Loucy (cell line): ENCODE results near the gene ARL8B.

ENCODE experiments used
- H2AFZ ChIP-seq: fragments of 200-600 bp; sonication (generic); 2 replicates; pipeline ENCODE4 v1.6.0; 2016; ENCODE audit warnings: antibody characterized with exemption, mild to moderate bottlenecking, low read length, moderate library complexity
- H3F3A ChIP-seq: fragments of 200-600 bp; 2 replicates; pipeline ENCODE4 v1.6.0; 2016; ENCODE audit warnings: antibody characterized with exemption, low read depth, mild to moderate bottlenecking
- H3K27me3 ChIP-seq: fragments of 200-600 bp; sonication (generic); 2 replicates; pipeline ENCODE4 v1.6.1; 2014; ENCODE audit warnings: low read length, mild to moderate bottlenecking; ENCODE audit not compliant: insufficient read depth, poor library complexity, severe bottlenecking
- H3K36me3 ChIP-seq: fragments of 200-600 bp; sonication (generic); 2 replicates; pipeline ENCODE4 v1.6.1; 2016; ENCODE audit warnings: low read length; ENCODE audit not compliant: insufficient read depth
- H3K4me1 ChIP-seq: fragments of 200-600 bp; sonication (generic); 2 replicates; pipeline ENCODE4 v1.5.1; 2014; ENCODE audit warnings: low read length, mild to moderate bottlenecking; ENCODE audit not compliant: insufficient read depth, poor library complexity, severe bottlenecking
- H3K4me2 ChIP-seq: fragments of 200-600 bp; sonication (generic); 2 replicates; pipeline ENCODE4 v1.6.0; 2014; ENCODE audit warnings: antibody characterized with exemption, low read length, low read depth, mild to moderate bottlenecking; ENCODE audit not compliant: poor library complexity, severe bottlenecking
- H3K4me3 ChIP-seq: fragments of 200-600 bp; sonication (generic); 2 replicates; pipeline ENCODE4 v1.5.1; 2014; ENCODE audit warnings: low read length, mild to moderate bottlenecking, mixed read lengths; ENCODE audit not compliant: poor library complexity, severe bottlenecking
- H3K79me2 ChIP-seq: fragments of 200-600 bp; sonication (generic); 2 replicates; pipeline ENCODE4 v1.6.1; 2014; ENCODE audit warnings: low read length; ENCODE audit not compliant: insufficient read depth
- H3K9ac ChIP-seq: fragments of 200-600 bp; sonication (generic); 2 replicates; pipeline ENCODE4 v1.6.0; 2014; ENCODE audit warnings: mild to moderate bottlenecking, low read depth, low read length, moderate library complexity; ENCODE audit not compliant: poor library complexity, severe bottlenecking
- H3K9me2 ChIP-seq: fragments of 200-600 bp; sonication (generic); replicated peaks from 2 replicates; pipeline ENCODE4 v1.6.1; 2016; ENCODE audit warnings: low read depth, low read length, mixed read lengths
- H3K9me3 ChIP-seq: fragments of 200-600 bp; sonication (generic); 2 replicates; pipeline ENCODE4 v1.6.1; 2014; ENCODE audit warnings: mild to moderate bottlenecking, antibody characterized with exemption, low read length, low read depth; ENCODE audit not compliant: insufficient read depth
- H4K20me1 ChIP-seq: fragments of 200-600 bp; sonication (generic); 2 replicates; pipeline ENCODE4 v1.6.0; 2014; ENCODE audit warnings: antibody characterized with exemption, low read length, mild to moderate bottlenecking; ENCODE audit not compliant: insufficient read depth, poor library complexity, severe bottlenecking
- EZH2phosphoT487 ChIP-seq: fragments of 200-600 bp; IDR thresholded peaks from 2 replicates; pipeline ENCODE4 v1.6.1; 2018; ENCODE audit warnings: antibody characterized with exemption, mild to moderate bottlenecking, moderate library complexity, borderline replicate concordance
- TF ChIP-seq, protein P1 (sequence below): fragments of 200-600 bp; sonication (generic); conservative IDR thresholded peaks from 2 replicates; pipeline ENCODE4 v1.5.1; 2014; ENCODE audit warnings: mild to moderate bottlenecking, antibody characterized with exemption, low read length

ARL8B gene

DNA sequence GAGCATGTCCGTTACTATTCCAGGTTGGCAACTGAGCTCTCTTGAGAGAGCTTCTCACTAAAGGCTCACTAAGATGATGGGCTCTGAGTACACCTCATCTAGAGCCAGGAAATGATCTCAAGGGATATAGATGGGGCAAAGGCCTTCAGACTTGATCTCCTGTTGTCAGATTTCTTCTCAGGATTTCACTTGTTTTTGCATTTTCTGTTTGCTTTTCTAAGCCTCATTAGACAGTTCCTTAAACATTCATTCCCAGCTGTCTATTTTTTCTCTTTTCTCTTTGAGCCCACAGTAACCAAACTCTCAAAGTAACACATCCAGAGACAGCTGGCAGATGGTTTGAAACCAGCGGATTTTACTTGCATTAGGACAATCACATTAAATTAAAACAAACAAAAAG lies 28.4 kb upstream of the ARL8B start:
- no peak overlapping the region for H3K4me2 ChIP-seq
- H2AFZ ChIP-seq, result no peak overlapping the region
- no peaks in the 10 kb centered on the region for H3K9me3 ChIP-seq
- TF ChIP-seq, protein P1, sequence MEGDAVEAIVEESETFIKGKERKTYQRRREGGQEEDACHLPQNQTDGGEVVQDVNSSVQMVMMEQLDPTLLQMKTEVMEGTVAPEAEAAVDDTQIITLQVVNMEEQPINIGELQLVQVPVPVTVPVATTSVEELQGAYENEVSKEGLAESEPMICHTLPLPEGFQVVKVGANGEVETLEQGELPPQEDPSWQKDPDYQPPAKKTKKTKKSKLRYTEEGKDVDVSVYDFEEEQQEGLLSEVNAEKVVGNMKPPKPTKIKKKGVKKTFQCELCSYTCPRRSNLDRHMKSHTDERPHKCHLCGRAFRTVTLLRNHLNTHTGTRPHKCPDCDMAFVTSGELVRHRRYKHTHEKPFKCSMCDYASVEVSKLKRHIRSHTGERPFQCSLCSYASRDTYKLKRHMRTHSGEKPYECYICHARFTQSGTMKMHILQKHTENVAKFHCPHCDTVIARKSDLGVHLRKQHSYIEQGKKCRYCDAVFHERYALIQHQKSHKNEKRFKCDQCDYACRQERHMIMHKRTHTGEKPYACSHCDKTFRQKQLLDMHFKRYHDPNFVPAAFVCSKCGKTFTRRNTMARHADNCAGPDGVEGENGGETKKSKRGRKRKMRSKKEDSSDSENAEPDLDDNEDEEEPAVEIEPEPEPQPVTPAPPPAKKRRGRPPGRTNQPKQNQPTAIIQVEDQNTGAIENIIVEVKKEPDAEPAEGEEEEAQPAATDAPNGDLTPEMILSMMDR, result no peak
- TF ChIP-seq EZH2phosphoT487, result no peak
- no peaks in the 10 kb centered on the region for H3K36me3 ChIP-seq
- no peaks in the 10 kb centered on the region for H4K20me1 ChIP-seq
- no peaks in the 10 kb centered on the region for H3K9me2 ChIP-seq
- H3K9ac ChIP-seq, result no peak overlapping the region
- no peaks in the 10 kb centered on the region for H3K79me2 ChIP-seq
- H3K4me1 ChIP-seq, result no peaks in the 10 kb centered on the region
- no peaks in the 10 kb centered on the region for H3F3A ChIP-seq
- no peak overlapping the region for H3K4me3 ChIP-seq
- no peaks in the 10 kb centered on the region for H3K27me3 ChIP-seq

DNA sequence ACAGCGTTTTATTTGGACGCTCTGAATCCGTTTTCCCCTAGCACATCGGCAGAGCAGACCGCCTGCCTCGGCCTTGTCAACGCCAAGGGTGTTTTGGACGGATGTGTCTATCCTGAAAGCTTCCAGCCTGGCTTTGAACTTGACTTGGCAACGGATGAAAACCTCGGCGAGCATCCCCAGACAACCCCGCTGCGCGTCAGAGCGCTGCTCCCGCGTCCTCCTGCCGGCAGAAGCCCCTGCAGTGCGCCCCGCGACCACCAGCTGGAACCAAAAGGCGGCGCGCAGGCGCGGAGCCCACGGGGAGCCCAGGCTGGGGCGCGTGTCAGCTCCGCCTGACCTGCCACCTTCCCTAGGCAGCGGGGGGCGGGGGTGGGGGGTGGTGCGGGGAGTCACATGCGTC lies 26.2 kb upstream of the ARL8B start:
- Histone ChIP-seq H3K36me3 (no peaks in the 10 kb centered on the region), H3K9me2 (no peaks in the 10 kb centered on the region), H2AFZ (no peak overlapping the region), H4K20me1 (no peaks in the 10 kb centered on the region), H3K27me3 (no peaks in the 10 kb centered on the region), H3F3A (no peaks in the 10 kb centered on the region), H3K9ac (no peak overlapping the region), H3K4me1 (no peaks in the 10 kb centered on the region), H3K9me3 (no peaks in the 10 kb centered on the region), H3K4me2 (no peak overlapping the region), H3K79me2 (no peaks in the 10 kb centered on the region), H3K4me3 (no peak overlapping the region)
- TF ChIP-seq, protein P1, result no peak
- no peak for TF ChIP-seq EZH2phosphoT487

DNA sequence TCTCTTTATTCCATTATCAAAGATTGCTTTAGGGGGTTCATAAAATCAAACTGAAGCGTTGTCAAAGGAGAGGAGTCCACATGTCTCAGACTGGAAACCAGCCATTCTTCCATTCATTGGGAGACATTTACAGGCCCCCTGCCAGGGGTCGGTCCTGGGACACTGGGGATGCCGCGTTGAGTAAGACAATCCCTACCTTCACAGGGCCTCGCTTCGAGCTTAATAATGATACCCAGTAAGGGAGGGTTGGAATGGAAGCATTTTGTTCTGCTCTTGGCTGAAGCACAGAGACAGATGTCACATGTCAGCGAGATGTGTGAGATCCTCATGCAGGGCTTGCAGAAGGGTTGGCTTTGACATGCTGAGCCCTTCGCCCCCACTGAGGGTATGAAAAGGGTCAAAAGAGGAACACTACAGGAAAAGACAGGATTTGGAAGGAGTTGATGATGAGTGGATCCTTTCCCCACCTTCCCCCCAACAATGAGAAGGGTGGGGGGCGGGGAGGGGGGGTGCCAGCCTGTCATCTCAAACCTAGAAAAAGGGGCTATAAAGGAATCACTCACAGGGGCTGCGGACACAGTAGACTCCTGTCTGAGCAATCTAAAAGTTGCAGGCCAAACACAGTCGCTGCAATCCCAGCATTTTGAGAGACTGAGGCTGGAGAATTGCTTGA lies 25.6 kb upstream of the ARL8B start:
- Histone ChIP-seq H3K27me3 (no peaks in the 10 kb centered on the region), H3K4me2 (no peak overlapping the region), H3K36me3 (no peaks in the 10 kb centered on the region), H3K9me3 (no peaks in the 10 kb centered on the region), H2AFZ (no peak overlapping the region), H3K4me1 (no peaks in the 10 kb centered on the region), H3K9me2 (no peaks in the 10 kb centered on the region), H3K9ac (no peak overlapping the region), H3K79me2 (no peaks in the 10 kb centered on the region), H4K20me1 (no peaks in the 10 kb centered on the region), H3F3A (no peaks in the 10 kb centered on the region), H3K4me3 (no peak overlapping the region)
- no peak for TF ChIP-seq EZH2phosphoT487
- TF ChIP-seq, protein P1, result no peak
